ENCODE measurements around the gene INHBE.

Gene INHBE

GRCh38 chr12:57476993-57477709 lies 22.0 kb downstream of the INHBE start:
- Mint-ChIP-seq H3K9me3 (no peaks in the 10 kb centered on the region), H3K27ac (peak overlapping the region; percentile 96 to 98), H3K4me1 (ENCODE audit: low read depth in 2 of 2) (peaks cover 73 to 78% of the 10 kb centered on the region in 2 donors), H3K27me3 (no peaks in the 10 kb centered on the region), H3K36me3 (ENCODE audit: insufficient read depth) (peaks cover 78% of the 10 kb centered on the region), H3K4me3 (peak overlapping the region; percentile 97 to 98)
- ATAC-seq (replicated peaks) (no peak), DNase-seq (no peak)

DNA sequence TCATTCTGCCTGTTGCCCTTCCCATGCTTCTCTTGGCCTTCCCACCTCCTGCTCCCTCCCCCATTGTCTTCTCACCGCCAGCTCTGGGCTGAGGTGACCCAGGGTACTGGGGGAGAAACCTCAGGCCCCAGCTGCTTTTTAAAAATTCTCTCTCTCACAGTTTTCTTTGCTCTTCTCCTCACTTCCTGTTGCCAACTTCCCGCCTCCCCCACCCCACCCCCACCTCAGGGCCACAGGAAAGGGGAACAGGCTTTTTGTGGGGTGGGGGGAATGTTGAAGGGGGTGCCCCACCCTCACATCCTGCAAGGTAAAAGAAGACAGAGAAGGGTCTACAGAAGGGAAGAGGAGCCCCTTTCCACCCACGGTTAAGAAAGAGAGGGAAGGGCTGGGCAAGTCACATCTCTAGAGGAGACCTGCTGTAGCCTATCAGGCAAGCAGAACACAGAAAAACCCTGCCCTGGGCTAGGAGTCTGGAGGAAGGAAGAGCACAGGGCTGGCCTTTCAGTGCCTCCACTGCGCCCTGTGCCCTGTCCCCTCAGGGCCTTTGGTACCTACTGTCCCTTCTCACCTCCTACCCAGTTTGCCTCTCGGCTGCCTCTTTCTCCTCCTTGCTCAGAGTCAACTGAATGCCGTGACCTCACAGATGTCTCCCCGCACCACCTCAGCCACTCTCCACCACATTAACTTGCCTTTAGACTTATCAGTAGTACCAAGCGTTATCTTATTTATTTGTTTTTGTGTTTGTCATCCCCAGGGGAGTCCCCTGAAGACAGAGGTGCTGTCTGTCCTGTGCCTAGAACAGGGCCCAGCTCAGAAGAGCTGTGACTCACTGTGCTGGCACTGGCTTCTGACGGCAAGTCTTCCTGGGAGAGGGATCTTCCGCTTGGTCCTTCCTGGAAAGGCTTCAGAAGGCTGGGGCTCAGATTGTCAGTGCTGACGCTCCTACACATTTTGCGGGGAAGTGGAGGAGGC lies 22.9 kb downstream of the INHBE start:
- ATAC-seq (replicated peaks) (peak; percentile 54), DNase-seq (peak; percentile 50 to 53 (median 52))
- Mint-ChIP-seq H3K4me1 (ENCODE audit: low read depth in 2 of 2) (peaks cover 73 to 77% of the 10 kb centered on the region in 2 donors), H3K9me3 (no peaks in the 10 kb centered on the region), H3K27me3 (no peaks in the 10 kb centered on the region), H3K4me3 (peak overlapping the region; percentile 97 to 98), H3K36me3 (ENCODE audit: insufficient read depth) (peaks cover 70% of the 10 kb centered on the region), H3K27ac (peak overlapping the region; percentile 96 to 98)

DNA sequence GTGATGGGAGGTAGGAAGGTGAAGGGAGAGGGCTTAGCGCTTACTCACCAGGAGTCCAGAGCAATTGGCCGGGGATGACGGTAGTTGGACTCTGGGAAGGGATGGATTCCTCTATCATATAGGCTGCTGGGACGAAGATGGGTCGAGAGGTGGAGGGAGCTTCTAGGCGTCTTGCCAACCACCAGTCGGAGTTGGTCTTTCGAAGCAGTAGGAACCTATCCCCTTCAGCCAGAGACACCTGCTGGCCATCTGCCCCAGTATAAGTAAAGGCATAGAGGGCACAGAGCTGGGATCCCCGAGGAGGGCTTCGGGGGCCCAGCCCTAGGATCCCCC lies 23.9 kb downstream of the INHBE start:
- Mint-ChIP-seq H3K27me3 (no peaks in the 10 kb centered on the region), H3K36me3 (ENCODE audit: insufficient read depth) (peaks cover 60% of the 10 kb centered on the region), H3K4me1 (ENCODE audit: low read depth in 2 of 2) (peaks cover 69% of the 10 kb centered on the region in 2 donors), H3K9me3 (no peaks in the 10 kb centered on the region), H3K4me3 (peak overlapping the region; percentile 97 to 98), H3K27ac (peak overlapping the region; percentile 96 to 98)
- DNase-seq (no peak), ATAC-seq (replicated peaks) (no peak)

DNA sequence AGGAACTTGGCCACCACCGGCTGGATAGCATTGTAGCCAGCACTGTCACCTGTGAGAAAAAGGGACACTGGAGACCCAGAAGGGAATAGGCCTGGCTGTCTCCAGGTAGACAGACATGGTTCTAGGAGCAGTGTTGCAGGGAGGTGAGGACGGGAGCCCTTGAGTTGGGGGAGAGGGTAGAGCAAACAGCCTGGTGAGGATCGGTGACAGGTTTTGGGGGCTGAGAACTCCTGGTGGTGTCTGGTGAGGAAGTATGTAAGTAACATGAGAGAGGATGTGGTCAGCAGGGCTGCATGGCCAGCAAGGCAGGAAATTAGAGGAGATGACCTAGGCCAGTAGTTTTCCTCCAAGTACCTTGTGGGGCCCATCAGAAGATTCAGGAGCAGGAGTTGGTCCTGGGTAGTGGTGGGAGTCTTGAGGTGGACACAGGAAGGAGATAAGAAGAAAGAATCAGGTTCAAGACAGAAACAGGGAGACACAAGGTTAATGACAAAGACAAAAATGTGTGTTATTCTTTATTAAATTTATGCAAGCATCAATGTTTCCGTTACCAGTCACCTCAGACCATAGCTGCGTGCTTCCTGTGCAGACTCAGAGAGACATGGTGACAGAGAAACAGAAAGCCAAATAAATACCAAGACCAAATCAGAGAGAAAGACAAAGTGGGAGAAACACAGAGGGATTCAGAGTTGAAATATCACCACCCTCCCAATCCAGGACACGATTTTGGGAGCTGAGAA lies 24.4 kb downstream of the INHBE start, which contains the start of gene ARHGAP9:
TSS of gene ARHGAP9 (minus strand) at position 491 of the 740 bp plus-strand sequence. CDS start at position 31, 460 bp downstream.
- Mint-ChIP-seq H3K4me1 (ENCODE audit: low read depth in 2 of 2) (peaks cover 64% of the 10 kb centered on the region in 2 donors), H3K4me3 (peak within 1 kb of the TSS; percentile 97 to 98), H3K36me3 (ENCODE audit: insufficient read depth) (peaks cover 54% of the 10 kb centered on the region), H3K9me3 (no peaks in the 10 kb centered on the region), H3K27ac (peak within 1 kb of the TSS; percentile 96 to 98), H3K27me3 (no peaks in the 10 kb centered on the region)
- DNase-seq (peak; percentile 53 to 72 (median 57)), ATAC-seq (replicated peaks) (peak; percentile 67)

DNA sequence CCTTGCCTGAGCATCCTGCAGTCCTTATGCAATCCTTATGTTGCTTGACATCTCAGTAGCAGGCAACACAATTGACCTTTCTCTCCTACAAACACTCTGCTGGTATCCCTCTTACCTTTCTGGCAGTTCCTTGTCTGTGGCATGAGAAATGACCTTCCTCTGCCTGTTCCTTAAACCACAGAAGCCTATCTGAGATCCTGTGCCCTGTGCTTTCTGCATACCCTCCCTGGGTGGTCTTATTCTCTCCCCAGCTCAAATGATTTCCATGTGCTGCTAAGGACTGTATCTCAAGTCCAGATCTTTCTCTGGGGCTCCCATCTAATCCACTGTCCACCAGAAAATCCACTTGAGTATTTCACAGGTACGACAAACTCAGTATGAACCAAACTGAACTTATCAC lies 26.6 kb downstream of the INHBE start:
- DNase-seq (no peak), ATAC-seq (replicated peaks) (no peak)
- Mint-ChIP-seq H3K36me3 (ENCODE audit: insufficient read depth) (peaks cover 41% of the 10 kb centered on the region), H3K27ac (peak overlapping the region; percentile 96 to 98), H3K27me3 (no peaks in the 10 kb centered on the region), H3K9me3 (no peaks in the 10 kb centered on the region), H3K4me3 (peak overlapping the region; percentile 6 to 98), H3K4me1 (ENCODE audit: low read depth in 2 of 2) (peaks cover 51 to 53% of the 10 kb centered on the region in 2 donors)

- H3K4me1 Mint-ChIP-seq (ENCODE audit: low read depth in 2 of 2): peaks cover 39 to 46% of the 10 kb centered on the region in 2 donors
- H3K27ac Mint-ChIP-seq: peak overlapping the region; percentile 1 to 75
- no peak overlapping the region for H3K4me3 Mint-ChIP-seq
- peaks cover 28% of the 10 kb centered on the region for H3K36me3 Mint-ChIP-seq (ENCODE audit: insufficient read depth)
- DNase-seq (no peak), ATAC-seq (replicated peaks) (no peak)
- no peaks in the 10 kb centered on the region for H3K9me3 Mint-ChIP-seq
- no peaks in the 10 kb centered on the region for H3K27me3 Mint-ChIP-seq
Observed at GRCh38 chr12:57483466-57483865, 28.4 kb downstream of the INHBE start.

- Mint-ChIP-seq H3K36me3 (ENCODE audit: insufficient read depth) (peaks cover 19% of the 10 kb centered on the region), H3K27me3 (no peaks in the 10 kb centered on the region), H3K4me3 (no peak overlapping the region), H3K4me1 (ENCODE audit: low read depth in 2 of 2) (peaks cover 30% of the 10 kb centered on the region in 2 donors), H3K27ac (no peak overlapping the region), H3K9me3 (no peaks in the 10 kb centered on the region)
- ATAC-seq (replicated peaks) (no peak), DNase-seq (no peak)
Observed at GRCh38 chr12:57485695-57486094, 30.6 kb downstream of the INHBE start.

DNA sequence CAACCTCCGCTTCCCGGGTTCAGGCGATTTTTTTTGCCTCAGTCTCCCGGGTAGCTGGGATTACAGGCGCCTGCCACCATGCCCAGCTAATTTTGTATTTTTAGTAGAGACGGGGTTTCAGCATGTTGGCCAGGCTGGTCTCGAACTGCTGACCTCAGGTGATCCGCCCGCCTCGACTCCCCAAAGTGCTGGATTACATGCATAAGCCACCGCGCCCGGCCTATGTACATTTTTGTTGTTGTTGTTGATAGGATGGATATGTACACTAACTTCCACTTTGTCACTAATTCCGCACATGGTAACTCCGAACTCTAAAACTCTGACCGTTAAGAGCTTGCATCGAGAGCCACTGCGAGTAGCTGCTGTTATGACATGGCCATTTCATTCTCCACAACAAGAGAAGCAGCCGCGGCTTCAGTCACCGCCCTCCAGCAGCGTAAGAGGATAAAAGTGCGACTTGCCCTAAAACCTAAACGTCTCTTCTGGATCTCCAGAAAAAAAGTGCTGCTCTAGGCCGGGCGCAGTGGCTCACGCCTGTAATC lies 32.0 kb downstream of the INHBE start:
- no peaks in the 10 kb centered on the region for H3K9me3 Mint-ChIP-seq
- peak overlapping the region in 1 of 2 donors; percentile 84 for H3K27ac Mint-ChIP-seq
- H3K27me3 Mint-ChIP-seq: no peaks in the 10 kb centered on the region
- no peak for ATAC-seq (replicated peaks)
- H3K4me1 Mint-ChIP-seq (ENCODE audit: low read depth in 2 of 2): peaks cover 22 to 23% of the 10 kb centered on the region in 2 donors
- H3K36me3 Mint-ChIP-seq (ENCODE audit: insufficient read depth): peaks cover 31% of the 10 kb centered on the region
- peak overlapping the region; percentile 90 to 99 for H3K4me3 Mint-ChIP-seq
- no peak for DNase-seq

DNA sequence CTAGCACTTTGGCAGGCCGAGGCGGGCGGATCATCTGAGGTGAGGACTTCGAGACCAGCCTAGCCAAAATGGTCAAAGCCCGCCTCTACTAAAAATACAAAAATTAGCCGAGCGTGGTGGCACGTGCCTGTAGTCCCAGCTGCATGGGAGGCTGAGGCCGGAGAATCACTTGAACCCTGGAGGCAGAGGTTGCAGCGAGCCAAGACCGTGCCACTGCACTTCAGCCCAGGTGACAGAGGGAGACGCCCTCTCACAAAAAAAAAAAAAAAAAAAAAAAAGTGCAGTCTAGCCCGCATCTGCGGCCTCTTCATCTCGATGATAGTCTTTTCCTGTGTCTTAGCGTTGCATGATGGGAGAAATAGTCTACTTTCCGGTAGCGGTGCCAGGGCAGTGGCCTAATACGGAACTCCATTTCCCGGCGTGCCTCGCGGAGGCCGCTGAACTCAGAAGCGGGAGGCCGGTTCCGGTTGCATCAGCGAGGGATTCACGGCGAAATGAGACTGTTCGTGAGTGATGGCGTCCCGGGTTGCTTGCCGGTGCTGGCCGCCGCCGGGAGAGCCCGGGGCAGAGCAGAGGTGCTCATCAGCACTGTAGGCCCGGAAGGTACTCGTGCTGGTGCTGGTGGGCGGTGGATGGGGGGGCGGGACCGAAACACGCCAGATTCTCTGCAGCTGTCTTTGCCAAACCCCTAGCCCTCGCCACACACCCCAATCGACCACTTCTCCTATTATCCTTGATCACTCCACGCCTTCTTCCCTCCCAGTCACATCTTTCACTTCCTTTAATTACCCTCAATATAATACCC lies 32.7 kb downstream of the INHBE start, which contains the start of gene MARS1:
TSS of gene MARS1 (plus strand) at position 472 of the 805 bp plus-strand sequence. CDS start at position 495, 23 bp downstream.
- ATAC-seq (replicated peaks) (peak; percentile 98), DNase-seq (peak; percentile 85 to 86 (median 85))
- peak within 1 kb of the TSS; percentile 90 to 99 for H3K4me3 Mint-ChIP-seq
- H3K4me1 Mint-ChIP-seq (ENCODE audit: low read depth in 2 of 2): peaks cover 22 to 23% of the 10 kb centered on the region in 2 donors
- peaks cover 38% of the 10 kb centered on the region for H3K36me3 Mint-ChIP-seq (ENCODE audit: insufficient read depth)
- H3K27me3 Mint-ChIP-seq: no peaks in the 10 kb centered on the region
- H3K9me3 Mint-ChIP-seq: no peaks in the 10 kb centered on the region
- peak within 1 kb of the TSS; percentile 84 to 97 for H3K27ac Mint-ChIP-seq

DNA sequence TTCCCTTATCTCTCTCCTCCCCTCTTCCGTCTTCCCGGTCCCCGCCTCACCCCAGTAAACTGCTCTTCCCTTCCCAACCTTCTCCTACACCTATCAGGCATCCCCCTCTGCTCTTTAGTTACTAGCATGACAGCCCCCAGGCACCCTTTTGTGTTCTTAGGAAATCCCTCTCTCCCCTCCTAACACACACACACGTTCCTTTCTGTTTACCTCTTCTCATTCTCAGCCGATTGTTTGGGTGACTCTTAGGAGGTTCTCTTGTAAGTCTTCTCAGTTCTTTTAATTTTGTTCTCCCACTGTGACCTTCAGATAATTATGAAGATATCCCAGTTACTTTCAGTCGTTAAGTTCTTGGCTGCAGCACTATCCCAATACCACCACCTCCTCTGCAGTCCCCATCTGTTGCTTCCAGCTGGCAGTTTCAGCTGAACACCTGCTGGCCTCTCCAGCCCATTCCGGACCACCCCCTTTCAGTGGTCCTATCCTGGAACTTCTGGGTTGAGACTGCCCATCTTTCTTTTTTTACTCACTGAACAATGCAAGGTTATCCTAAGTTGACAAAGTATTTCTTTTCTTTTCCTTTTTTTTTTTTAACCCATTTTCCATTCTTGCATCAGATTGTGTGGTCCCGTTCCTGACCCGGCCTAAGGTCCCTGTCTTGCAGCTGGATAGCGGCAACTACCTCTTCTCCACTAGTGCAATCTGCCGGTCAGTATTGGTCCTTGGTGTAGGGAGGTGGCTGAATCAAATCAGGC lies 33.5 kb downstream of the INHBE start:
- Mint-ChIP-seq H3K27ac (peak overlapping the region; percentile 84 to 97), H3K4me3 (peak overlapping the region; percentile 90 to 99), H3K27me3 (no peaks in the 10 kb centered on the region), H3K4me1 (ENCODE audit: low read depth in 2 of 2) (peaks cover 19 to 23% of the 10 kb centered on the region in 2 donors), H3K9me3 (no peaks in the 10 kb centered on the region), H3K36me3 (ENCODE audit: insufficient read depth) (peaks cover 40% of the 10 kb centered on the region)
- no peak for DNase-seq
- no peak for ATAC-seq (replicated peaks)

GRCh38 chr12:57489157-57489641 lies 34.1 kb downstream of the INHBE start:
- H3K27me3 Mint-ChIP-seq: no peaks in the 10 kb centered on the region
- peak overlapping the region; percentile 60 to 84 for H3K27ac Mint-ChIP-seq
- H3K9me3 Mint-ChIP-seq: no peaks in the 10 kb centered on the region
- ATAC-seq (replicated peaks) (no peak), DNase-seq (no peak)
- peaks cover 44% of the 10 kb centered on the region for H3K36me3 Mint-ChIP-seq (ENCODE audit: insufficient read depth)
- peak overlapping the region; percentile 90 to 99 for H3K4me3 Mint-ChIP-seq
- peaks cover 19 to 23% of the 10 kb centered on the region in 2 donors for H3K4me1 Mint-ChIP-seq (ENCODE audit: low read depth in 2 of 2)

Measured in effector memory CD8-positive, alpha-beta T cell (primary cell).